SIG-M5 treated with dmso at 0.1 percent for 504 hours (cell line): ENCODE data around the gene ASB10.

Source experiments
- DNase-seq: peaks from one replicate; lab custom pipeline; 2025; ENCODE audit not compliant: unreplicated experiment; lab: John Stamatoyannopoulos, UW

The ASB10 gene

DNA sequence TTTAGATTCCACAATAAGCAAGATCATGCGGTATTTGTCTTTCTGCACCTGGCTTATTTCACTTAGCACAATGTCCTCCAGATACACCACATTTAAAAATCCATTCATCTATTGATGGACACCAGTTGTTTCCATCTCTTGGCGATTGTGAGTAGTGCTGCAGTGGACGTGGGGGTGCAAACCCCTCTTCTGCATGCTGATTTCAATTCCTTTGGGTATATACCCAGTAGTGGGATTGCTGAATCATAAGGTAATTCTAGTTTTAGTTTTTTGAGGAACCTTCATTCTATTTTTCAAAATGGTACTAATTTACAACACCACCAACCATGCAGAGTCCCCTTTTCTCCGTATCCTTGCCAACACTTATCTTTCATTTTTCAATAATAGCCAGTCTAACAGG, 2.0 kb upstream of the ASB10 start:
- DNase-seq = no peak

DNA sequence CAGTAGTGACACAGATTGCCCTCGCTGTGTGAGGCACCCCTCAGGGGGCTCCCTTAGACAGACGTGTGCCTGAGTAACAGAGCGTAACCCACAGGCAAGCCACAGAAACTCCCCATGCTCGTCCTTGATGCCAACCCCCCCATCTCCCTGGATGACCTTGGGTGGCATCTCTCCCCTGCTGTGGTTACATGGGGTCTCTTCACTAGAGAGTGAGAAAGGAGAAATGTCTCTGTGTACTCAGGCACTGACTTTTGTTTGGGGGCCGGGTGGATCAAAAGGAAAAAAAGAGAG, 1.1 kb upstream of the ASB10 start:
- no peak for DNase-seq

DNA sequence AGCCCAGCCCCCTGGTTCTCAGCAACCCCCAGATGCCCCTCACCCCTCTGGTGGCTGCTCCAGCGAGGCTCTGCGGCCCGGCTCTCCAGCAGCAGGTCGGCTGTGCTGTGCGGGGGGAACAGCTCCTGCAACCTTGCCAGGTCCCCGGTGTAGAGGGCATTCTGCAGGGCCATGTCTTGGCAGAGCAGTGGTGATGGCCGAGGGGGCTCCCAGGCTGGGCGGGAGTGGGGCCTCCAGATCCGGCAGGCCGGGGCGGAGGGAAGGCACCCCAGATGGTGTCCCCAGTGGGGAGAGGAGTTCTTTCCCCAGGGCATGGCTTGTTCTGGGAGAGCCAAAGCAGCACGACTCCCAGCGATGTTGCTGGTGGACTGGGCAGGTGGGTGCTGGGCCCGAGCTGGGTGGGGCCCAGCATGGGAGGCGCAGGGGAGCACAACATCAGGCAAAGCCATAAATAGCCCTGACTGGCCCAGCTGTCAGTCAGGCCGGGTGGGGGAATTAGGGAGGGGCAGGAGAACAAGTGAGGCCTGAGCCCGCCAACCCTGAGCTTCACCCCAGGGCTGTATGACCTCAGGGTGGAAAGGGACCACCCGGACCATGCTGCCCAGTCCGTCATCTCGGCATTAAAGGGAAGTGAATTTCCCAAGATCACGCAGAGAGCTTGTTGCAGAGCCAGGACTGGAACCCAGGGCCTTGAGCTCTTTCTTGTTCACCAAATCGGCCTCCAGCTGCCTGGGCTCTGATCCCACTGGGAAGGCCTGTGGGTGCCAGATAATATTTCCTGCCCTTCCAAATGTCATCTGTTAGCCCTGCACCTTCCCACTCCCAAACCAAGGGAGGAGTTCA, 580 bp upstream of the ASB10 start:
- DNase-seq = no peak

DNA sequence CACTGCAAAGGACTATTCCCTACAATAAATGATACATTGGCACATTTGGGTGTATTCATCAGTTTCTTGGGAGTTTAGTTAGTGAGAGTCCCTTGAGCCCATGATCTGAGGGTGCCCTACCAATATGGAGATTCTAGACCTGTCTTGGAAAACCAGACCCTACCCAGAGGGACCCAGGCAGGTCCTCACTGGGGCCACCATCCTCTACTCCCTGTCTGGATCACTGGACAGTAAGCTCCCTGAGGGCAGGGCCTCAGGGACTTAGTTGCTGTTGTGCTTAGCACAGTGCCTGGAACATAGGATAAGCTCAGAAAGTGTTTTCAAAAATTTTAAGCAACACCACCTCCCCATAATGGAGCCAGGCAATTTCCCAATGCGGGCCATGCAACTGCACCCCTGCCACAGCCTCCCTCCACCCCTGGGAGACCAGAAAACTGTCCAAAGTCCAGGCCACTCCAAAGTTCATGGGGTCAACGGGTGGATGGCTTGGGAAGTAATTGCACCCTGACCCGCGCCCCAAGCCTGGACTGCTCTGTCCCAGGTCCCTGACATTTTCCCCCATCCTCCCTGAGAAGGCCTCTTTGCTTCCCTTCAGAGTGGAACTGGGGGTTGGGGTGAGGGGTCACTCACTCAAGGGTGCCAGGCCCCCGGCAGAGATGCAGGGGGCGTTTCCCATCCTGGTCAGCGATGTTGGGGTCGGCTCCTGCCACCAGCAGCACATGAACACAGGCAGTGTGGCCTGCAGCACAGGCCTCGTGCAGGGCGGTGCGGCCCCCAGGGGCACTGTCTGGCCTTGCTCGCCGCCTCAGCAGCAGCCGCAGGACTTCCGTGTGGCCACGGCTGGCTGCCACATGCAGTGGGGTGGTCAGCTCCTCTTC, 1.0 kb downstream of the ASB10 start:
- DNase-seq = no peak

DNA sequence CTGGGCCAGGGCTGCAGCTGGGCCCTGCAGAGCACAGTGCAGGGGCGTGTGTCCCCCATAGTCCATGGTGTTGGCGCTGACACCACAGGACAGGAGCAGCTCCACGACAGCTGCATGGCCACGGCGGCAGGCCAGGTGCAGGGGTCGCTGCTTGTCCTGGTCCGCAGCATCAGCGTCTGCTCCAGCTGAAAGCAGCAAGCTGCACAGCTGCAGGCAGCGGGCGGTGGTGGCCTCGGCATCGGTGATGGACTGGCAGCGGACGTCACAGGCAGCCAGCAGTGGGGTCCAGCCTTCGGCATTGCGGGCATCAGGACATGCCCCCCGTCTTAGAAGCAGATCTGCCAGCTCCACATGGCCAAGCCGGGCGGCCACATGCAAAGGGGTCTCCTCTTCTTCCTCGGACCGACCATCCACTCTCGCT, 6.0 kb downstream of the ASB10 start:
- DNase-seq = no peak

DNA sequence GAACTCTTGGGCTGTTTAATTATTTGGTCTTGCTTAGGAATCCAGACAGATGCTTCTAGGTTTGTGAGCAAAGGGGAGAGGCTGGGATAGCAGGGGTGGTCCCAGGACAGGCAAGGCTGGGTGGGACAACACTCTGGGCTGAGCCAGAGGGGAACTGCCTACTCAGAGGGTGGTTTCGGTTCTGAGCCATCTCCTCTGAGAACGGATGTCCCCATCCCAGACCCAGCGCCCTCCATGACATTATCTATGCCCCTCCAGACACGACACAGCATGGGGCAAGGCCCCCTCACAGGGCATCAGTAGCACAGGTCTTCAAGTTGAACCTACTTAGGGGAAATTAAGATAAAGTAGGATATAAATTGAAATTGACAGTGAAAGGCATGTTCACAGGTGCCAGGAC, 7.1 kb downstream of the ASB10 start:
- no peak for DNase-seq

DNA sequence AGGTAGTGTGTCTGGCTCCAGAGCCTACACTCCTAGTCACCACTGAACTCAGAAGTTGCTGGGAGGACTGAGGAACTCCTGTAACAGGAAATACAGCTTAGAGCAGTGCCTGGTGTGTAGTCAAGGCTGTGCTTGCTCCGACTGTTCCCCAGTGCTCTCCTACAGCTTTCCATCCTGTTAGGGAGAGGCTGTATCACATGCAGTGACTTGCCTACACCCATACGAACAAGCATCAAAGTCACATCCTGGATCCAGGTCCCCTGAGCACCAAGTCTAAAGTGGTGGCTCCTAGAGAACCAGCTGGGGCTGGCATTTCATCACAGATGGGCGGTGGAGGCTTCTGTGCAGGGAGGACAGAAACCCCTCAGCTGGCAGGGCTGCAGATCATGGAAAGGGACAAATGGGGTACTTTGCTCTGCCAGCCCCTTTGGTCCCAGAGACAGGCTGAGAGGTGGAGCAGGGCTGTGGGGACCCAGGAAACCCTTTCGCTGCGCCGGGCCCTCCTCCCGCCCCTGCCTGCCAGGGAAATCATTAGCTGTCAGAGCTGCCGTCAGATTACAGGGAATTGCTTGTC, 7.7 kb downstream of the ASB10 start:
- no peak for DNase-seq

DNA sequence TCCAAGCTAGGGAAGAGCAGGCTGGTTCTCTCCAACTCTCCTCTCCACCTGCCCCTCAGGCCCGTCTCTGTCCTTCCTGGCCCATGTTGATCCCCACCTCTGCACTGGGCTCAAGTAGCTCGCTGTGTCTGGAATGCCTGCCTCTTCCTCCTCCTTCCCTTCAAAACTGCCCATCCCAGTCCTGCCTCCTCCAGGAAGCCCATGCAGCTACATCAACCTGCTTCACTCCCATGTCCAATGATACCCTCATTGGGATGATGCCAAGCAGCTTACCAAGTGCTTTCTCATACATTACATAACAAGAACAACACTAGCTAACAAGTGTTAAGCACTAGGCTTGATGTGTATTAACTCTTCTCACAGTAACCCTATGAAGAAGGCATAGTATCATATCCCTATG, 8.2 kb downstream of the ASB10 start:
- no peak for DNase-seq

DNA sequence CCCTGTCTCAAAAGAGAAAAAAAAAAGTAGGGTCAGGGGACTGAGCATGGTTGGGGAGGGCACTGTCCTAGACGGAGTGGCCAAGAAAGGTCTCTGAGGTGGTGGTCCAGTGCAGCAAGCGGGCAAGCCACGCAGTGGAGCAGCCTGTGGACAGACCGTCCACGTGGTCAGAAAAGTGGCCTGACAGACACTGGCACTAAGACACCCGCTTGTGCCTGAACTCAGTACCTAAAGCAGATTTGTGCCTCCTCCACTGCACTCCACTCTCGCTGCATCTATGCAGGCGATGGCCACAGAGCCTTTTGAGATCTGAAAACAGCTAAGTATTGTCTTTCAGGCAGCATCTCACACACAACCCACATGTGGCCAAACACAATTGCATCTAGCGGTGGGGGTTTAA, 8.8 kb downstream of the ASB10 start:
- DNase-seq = no peak

DNA sequence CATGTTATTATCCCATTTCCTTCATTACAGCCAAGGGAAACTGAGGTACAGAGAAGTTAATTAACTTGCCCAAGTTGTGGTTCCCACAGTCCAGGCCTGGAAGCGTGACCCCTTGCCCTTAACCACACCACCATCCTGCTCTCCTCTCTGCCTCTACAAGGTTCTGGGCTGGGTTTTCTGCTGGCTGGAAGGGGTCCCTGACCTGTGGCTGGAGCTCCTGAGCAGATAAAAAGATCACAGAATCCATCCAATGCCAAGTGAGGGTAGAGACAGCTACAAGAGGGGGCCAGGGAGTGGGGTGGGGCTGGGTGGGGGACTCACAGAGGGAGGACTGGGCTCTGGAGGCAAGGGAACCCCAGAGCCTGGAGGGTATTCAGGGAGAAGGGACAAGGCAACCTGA, 9.7 kb downstream of the ASB10 start:
- no peak for DNase-seq

DNA sequence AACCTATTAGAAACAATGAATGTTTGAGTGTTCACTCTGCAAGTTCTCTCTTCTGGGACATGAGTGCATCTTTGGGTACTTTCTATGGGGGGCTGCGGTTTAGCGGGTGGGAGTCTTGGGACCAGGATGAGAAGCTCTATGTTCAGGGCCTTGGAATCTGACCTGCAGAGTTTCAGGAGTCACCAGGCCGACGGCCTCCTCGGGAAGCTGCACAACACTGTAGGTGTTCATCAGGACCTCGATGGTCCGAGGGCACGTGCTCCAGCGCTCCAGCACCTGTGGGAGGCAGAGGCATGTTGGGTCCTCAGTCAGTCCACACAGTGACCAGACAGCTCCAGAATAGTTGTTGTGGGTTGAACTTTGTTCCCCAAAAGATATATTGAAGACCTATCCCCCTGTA, 10.6 kb downstream of the ASB10 start:
- no peak for DNase-seq

DNA sequence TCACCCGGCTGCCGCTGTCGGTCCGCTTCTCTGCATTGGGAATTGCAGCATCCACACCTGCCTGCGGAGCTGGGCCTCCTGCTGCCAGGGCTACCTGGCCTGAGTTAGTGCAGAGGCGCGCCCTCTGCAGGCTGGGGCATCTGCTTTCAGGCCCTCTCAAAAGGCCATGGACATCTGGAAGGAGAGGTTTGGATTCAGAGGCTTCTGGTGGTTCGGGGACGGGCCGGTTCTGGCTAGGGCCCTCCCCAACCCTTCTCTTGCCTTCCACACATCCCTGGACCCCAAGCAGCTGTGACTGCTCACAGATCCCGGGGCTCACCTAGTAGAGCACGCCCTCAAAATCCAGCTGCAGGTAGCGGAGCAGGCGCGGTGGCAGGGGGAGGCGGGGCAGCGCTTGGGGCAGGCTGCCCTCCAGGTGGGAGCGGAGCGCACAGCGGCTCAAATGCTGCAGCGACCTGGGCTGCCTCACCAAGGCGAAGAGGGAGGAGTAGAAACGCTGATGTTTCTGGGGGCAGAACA, 11.2 kb downstream of the ASB10 start:
- DNase-seq = no peak

DNA sequence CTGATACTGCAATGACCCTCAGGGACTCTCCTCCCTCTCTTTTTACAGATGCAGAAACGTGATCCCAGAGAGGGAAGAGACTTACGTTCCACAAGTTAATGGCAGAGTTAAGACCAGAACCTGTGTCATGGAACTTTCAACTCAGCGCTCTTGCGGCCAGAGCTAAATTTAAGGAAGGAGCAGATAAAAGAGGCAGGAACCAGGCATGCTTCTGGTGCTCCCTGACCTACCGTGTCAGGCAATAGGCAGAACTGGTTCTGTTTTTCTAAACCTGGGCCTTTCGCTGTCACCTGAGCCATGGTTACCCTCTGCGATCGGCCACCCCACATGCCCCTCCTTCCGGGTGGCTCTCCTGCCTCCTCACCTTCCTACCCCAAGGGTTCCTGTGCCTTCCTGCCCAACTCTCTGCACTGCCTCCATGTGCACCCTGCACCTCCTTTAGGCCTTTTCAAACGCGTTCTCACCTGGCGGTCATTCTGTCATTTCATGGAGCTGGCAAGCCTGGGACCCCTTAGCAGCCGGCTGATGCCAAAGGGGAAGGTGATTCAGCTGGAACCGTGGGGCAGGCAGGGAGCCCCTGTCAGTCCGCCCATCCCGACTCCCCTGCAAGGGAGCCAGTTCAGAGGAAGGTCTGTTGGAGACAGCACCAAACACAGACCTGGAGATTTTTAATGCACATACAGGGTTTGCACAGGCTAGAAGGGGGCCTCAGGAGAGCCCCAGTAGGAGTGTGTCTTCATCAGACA, 11.8 kb downstream of the ASB10 start:
- DNase-seq = no peak

DNA sequence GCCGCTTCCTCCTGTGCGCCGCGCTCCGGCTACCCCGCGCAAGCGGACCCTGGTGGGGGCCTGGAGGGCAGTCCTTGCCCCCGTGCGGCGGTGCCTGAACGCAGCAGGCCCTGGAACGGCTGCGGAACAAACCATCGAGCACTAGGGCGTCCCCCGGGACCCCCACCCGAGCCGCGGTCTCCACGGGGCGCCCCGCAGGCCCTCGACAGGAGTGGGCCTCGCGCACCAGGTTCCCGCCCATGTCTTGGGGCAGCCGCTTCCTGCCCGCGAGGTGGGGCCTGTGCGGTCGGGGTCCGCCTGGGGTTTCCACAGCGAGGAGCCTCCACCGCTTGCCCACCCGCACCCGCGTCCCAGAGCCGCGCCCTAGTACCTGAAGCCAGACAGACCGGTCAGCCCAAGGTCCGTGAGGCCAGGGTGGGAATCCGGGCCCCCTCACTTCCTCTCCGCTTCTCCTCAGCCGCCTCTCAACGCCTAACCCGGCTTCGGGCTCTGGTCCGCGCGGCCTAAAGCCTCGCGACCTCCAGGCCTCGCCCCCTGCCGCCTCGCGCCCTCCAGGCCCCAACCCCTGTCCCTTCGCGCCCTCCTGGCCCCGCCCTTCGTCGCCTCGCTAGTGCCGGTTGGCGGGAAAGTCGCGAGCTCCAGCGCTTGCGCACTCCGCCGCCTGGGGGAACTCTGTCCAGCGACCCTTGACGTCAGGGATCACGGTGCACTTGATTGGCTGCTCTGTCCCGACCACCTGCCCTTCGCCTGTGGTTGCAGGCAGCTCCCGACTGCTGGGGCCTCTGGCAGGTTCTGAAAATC, 12.6 kb downstream of the ASB10 start:
- no peak for DNase-seq

DNA sequence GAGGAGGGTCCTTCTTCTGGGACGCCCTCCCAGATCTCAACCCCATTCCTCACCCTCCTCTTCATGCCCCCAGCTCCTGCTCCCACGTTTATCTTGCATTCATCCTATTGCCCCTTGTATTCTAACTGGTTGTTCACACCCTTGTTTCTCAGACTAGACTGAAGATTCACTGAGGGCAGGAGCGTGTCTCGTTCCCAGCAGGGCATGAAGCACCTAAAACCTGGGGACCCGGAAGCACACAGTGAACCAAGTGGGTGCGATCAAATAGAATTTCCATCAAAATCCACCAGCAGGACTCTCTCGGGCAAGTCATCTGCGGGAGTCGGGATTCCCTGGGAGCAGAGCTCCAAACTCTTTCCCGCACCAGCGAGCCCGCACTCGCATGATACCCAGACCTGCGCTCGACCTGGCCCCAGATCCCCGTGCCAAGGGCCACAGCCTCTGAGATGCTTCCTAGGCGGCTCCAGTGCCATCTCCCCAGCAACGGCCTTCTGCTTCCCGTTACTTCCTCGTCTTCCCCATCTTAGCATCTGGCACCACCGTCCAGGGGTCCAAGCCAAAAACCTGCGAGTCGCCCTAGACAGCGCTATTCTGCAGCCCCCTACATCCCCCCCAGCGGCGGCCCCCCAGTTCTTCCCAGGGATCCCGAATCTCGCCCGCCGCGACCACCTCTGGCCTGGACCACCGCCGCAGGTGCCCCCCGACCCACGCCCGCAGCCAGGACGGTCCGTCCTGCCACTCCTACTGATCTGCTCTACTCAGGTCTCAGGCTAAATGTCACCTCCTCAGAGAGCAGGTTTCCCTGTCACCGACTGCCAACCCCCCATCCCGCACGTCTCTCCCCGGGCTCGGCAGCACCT, 13.4 kb downstream of the ASB10 start:
- no peak for DNase-seq

DNA sequence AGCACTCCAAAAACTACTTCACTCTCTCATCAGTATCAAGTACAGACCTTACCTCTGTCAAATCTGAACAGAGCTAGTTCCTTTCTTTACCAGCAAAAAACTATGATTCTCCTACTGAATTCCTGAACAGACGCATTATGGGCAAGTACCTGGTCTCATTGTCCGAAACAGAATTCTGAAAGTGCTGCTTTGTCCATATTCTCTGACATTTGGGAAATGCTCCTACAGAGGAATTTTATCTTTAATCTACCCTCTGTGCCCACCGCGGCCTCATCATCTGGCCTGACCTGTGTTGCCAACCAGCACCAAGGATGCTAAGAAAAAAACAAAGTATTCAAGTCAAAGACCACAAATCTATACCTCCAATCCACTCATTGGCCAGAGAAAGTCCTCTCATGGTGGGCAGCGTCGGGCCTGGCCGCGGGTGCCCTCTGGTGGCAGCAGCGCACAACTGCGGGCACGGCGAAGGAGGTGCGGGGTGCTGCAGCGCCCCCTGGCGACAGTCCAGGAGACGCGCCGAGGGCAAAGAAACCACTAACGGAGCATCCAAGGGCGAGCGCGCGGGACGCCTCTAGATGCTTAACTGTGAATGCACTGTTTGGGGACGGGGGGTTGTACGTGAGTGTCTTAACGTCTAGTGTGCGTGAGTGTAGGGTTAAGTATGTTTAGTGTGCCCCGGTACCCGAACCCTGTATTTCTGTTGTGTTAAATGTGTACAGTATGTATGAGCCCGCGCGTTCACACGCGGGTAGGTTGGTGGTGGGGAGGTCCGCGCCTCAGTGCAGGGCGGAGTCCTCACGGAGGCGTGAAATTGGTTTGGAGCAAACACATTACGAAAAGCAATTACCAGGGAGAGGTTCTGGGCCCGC, 14.5 kb downstream of the ASB10 start:
- peak; percentile 53 for DNase-seq

DNA sequence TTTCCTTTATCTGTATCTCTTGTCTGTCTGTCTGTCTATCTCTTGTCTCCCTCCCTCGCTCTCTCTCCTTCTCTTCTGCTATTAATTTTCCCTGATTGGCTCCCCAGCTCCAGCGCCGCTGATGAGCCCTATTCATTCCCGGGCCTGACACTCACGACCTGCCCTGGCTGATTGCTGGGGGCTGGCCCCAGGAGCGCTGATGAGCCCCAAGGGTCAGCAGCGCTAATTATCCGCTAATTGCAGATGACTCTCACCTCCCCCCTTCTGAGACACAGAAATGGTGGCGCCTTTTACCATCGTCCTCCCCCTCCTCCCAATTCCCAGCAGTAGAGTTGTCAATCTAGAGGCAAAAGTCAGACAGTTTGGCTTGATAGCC, 18.3 kb downstream of the ASB10 start:
- DNase-seq = no peak

DNA sequence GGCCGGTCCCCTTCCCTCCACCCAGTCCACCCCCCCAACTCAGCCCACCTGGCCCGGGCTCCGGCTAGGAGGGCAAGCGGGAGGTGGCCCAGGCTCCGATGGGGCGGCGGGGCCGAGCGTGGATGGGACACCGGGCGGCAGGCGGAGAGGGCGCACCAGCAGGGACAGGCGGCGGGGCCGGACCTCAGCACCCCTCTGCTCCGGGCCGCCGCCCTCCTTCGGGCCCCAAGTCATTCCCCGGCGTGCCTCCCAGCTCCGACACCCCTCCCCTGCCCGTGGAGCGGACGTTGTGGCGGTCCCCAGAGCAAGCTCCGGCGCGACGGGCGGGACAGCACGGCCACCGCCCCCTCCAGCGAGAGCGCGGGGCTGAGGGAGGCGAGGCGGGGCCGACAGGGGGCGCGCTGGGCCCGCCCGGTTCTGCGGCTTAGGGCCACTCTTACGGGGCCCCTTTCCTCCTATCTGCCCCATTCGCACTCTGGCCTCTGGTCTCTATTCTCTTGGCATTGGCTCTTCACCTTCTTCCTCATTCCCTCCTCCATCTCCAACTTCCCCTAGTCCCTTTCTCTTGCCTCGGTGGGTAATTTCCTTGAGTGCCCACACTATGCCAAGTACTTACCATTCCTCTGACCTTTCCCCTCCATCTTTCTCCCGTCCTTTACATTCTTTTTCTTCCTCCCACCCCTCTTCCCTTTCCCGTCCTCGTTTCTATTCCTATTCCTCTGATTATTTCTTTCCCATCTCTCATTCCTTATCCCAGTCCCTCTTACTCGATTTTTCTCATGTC, 18.9 kb downstream of the ASB10 start:
- DNase-seq = peak; percentile 49
